Measurements from ENCODE around the gene C16orf74.

- TF ChIP-seq CTCF (IDR thresholded peaks at IDR 0.05) (no peak), POLR2A (IDR thresholded peaks at IDR 0.05) (no peak), POLR2AphosphoS5 (IDR thresholded peaks at IDR 0.05) (no peak), EP300 (IDR thresholded peaks at IDR 0.05) (no peak)
Observed at GRCh38 chr16:85729452-85730185, 21.3 kb downstream of the C16orf74 start.
